HL-60/S4 treated with retinoic acid at 250 ng/mL for 4 days and 3 days (cell line): Measurements from ENCODE around the gene BST1.

ENCODE experiments used
- in situ Hi-C: fragments of 300-500 bp; cut with MboI; formaldehyde crosslinking; loops from 2 replicates; pipeline ENCODE4 v1.7.0; 2022; ENCODE audit warnings: low sequenced_read_pairs

The BST1 gene

GRCh38 chr4:15706646-15707362 is 3.9 kb downstream of the BST1 start:
- in situ Hi-C loops = no loop called here

- in situ Hi-C loops = no loop called here
Observed at GRCh38 chr4:15707363-15707715, 4.5 kb downstream of the BST1 start.

GRCh38 chr4:15711762-15712161 is 8.9 kb downstream of the BST1 start:
- in situ Hi-C loops = no loop called here

- in situ Hi-C loops = no loop called here
Observed at GRCh38 chr4:15712214-15712613, 9.3 kb downstream of the BST1 start.

- in situ Hi-C loops = no loop called here
Observed at GRCh38 chr4:15714141-15714540, 11.3 kb downstream of the BST1 start.

- in situ Hi-C loops = no loop called here
Observed at GRCh38 chr4:15714646-15715435, 12.0 kb downstream of the BST1 start.

- in situ Hi-C loops = no loop called here
Observed at GRCh38 chr4:15716115-15716514, 13.2 kb downstream of the BST1 start.

- in situ Hi-C loops = no loop called here
Observed at GRCh38 chr4:15717086-15717485, 14.2 kb downstream of the BST1 start.

GRCh38 chr4:15717657-15718416 is 15.0 kb downstream of the BST1 start:
- in situ Hi-C loops = no loop called here

- in situ Hi-C loops = no loop called here
Observed at GRCh38 chr4:15718465-15718864, 15.6 kb downstream of the BST1 start.

GRCh38 chr4:15718959-15719358 is 16.1 kb downstream of the BST1 start:
- in situ Hi-C loops = no loop called here

- in situ Hi-C loops = no loop called here
Observed at GRCh38 chr4:15719506-15719905, 16.6 kb downstream of the BST1 start.

GRCh38 chr4:15720851-15721250 is 18.0 kb downstream of the BST1 start:
- in situ Hi-C loops = no loop called here

GRCh38 chr4:15725608-15726007 is 22.7 kb downstream of the BST1 start:
- in situ Hi-C loops = loop anchor here (25.0 kb wide), 1 partner anchor 488 kb away; no protein-coding TSS in a partner anchor

- in situ Hi-C loops = loop anchor here (25.0 kb wide), 1 partner anchor 493 kb away; no protein-coding TSS in a partner anchor
Observed at GRCh38 chr4:15729910-15730533, 27.2 kb downstream of the BST1 start.

- in situ Hi-C loops = loop anchor here (25.0 kb wide), 1 partner anchor 496 kb away; no protein-coding TSS in a partner anchor
Observed at GRCh38 chr4:15733061-15733460, 30.2 kb downstream of the BST1 start.

- in situ Hi-C loops = loop anchor here (25.0 kb wide), 1 partner anchor 498 kb away; no protein-coding TSS in a partner anchor
Observed at GRCh38 chr4:15735536-15735935, 32.7 kb downstream of the BST1 start.

GRCh38 chr4:15736514-15737050 is 33.7 kb downstream of the BST1 start:
- in situ Hi-C loops = loop anchor here (25.0 kb wide), 1 partner anchor 499 kb away; no protein-coding TSS in a partner anchor

- in situ Hi-C loops = loop anchor here (25.0 kb wide), 1 partner anchor 500 kb away; no protein-coding TSS in a partner anchor
Observed at GRCh38 chr4:15737255-15737654, 34.4 kb downstream of the BST1 start.

GRCh38 chr4:15738877-15739276 is 36.0 kb downstream of the BST1 start:
- in situ Hi-C loops = loop anchor here (25.0 kb wide), 1 partner anchor 502 kb away; no protein-coding TSS in a partner anchor
